ENCODE data around the gene PDE4A. TPM values are rescaled to one million over a fixed set of nuclear protein-coding genes. Genes with fewer than 3 reads are reported as not detected.

Gene PDE4A
- total and polyA plus RNA-seq, 2 experiments from 2014 or later: 5.2 to 5.4 TPM

- Mint-ChIP-seq H3K4me1 (peaks cover 8% of the 10 kb centered on the region; the same call in 2 of the 3 replicates), H3K4me3 (no peak overlapping the region; the same call in 2 of the 3 replicates), H3K9me3 (no peaks in the 10 kb centered on the region), H3K27ac (no peak overlapping the region), H3K36me3 (ENCODE audit: low read depth) (peaks cover 50% of the 10 kb centered on the region), H3K27me3 (ENCODE audit: insufficient read depth, low read depth, poor library complexity) (peaks cover 3% of the 10 kb centered on the region)
- Histone ChIP-seq H3K27me3 (ENCODE audit: insufficient read depth) (no peaks in the 10 kb centered on the region), H3K4me3 (no peak overlapping the region), H3K4me2 (no peak overlapping the region), H3K27ac (ENCODE audit: low read depth) (no peak overlapping the region), H3F3A (replicated peaks; ENCODE audit: low read depth) (peaks cover 17% of the 10 kb centered on the region; the same call in 1 of the 2 replicates), H3K9me2 (ENCODE audit: insufficient read depth) (no peaks in the 10 kb centered on the region), H3K4me1 (ENCODE audit: insufficient read depth) (no peaks in the 10 kb centered on the region; the same call in 1 of the 2 replicates), H3K79me2 (replicated peaks; ENCODE audit: insufficient read depth) (peaks cover 4% of the 10 kb centered on the region), H2AFZ (no peak overlapping the region), H3K36me3 (ENCODE audit: insufficient read depth) (peaks cover 14% of the 10 kb centered on the region; the same call in 1 of the 2 replicates), H4K20me1 (replicated peaks; ENCODE audit: insufficient read depth) (peaks cover 4% of the 10 kb centered on the region; the same call in 1 of the 2 replicates)
- ATAC-seq: no peak
- DNase-seq (ENCODE audit: low spot score): no peak
- TF ChIP-seq CTCF (conservative IDR thresholded peaks at IDR 0.05; ENCODE audit: low read depth in 2 of 2) (no peak), REST (IDR thresholded peaks at IDR 0.05; ENCODE audit: unreplicated experiment) (no peak), EZH2 (IDR thresholded peaks at IDR 0.05; ENCODE audit: low read depth, unreplicated experiment) (no peak), ZNF331 (CRISPR knock-in tag; IDR thresholded peaks at IDR 0.05; ENCODE audit: low read depth) (no peak), ETS1 (IDR thresholded peaks at IDR 0.05) (no peak), JUNB (IDR thresholded peaks at IDR 0.05; ENCODE audit: unreplicated experiment) (no peak), CREB1 (CRISPR knock-in tag; IDR thresholded peaks at IDR 0.05; ENCODE audit: low read depth) (no peak), NANOG (IDR thresholded peaks at IDR 0.05; ENCODE audit: borderline replicate concordance) (no peak), EZH2phosphoT487 (IDR thresholded peaks at IDR 0.05; ENCODE audit: unreplicated experiment) (no peak)
Observed at GRCh38 chr19:10393137-10393536, 27.2 kb upstream of the PDE4A start.

Data from GM23338 (cell line).